ENCODE data around the gene DRC3.

DNA sequence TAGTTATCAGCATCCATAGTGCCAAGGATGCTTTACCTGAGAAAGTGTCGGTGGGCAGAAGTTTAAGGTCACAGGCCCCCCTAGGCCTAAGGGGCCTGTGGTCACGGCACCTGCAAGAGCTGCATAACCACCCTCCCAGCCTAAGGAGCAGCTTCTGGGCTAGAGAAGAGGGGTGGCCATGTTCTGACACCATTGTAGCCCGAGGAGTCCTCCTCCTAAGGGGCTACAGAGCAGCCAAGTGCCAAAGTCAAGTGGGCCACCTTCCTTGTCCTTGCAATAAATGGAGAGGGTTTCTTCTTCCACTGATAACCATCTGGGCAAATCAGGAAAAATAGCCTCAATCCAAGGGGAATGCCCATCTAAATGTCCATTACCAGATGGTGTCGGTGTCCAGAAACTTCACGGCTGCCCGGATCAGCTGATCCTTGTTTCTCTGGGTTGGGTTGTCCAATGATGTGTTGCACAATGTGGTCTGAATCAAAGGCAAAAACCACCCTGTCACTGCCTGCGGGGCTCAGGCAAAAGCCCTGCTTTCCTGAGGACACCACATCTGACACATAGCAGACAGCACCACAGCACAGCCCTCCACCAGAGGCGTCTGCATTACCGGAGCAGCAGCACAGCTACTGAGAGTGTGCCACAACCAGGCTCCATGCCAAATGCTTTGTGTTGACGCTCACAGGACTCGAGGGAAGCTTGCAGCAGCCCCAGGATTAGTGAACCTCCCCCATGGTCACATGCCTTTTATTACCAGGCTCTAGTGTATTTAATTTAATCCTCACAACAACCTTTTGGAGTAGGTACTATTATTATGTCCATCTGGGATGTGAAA lies 53.5 kb downstream of the DRC3 start:
- TF ChIP-seq, protein P1, sequence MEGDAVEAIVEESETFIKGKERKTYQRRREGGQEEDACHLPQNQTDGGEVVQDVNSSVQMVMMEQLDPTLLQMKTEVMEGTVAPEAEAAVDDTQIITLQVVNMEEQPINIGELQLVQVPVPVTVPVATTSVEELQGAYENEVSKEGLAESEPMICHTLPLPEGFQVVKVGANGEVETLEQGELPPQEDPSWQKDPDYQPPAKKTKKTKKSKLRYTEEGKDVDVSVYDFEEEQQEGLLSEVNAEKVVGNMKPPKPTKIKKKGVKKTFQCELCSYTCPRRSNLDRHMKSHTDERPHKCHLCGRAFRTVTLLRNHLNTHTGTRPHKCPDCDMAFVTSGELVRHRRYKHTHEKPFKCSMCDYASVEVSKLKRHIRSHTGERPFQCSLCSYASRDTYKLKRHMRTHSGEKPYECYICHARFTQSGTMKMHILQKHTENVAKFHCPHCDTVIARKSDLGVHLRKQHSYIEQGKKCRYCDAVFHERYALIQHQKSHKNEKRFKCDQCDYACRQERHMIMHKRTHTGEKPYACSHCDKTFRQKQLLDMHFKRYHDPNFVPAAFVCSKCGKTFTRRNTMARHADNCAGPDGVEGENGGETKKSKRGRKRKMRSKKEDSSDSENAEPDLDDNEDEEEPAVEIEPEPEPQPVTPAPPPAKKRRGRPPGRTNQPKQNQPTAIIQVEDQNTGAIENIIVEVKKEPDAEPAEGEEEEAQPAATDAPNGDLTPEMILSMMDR (IDR thresholded peaks at IDR 0.05): no peak
- TF ChIP-seq EZH2 (IDR thresholded peaks at IDR 0.05; ENCODE audit: borderline replicate concordance, insufficient read depth, low read depth, low read length, poor library complexity, severe bottlenecking): no peak

All from B cell (primary cell).